DLD1 (cell line): ENCODE results near the gene KCNQ2.

ENCODE experiments used
- in situ Hi-C: cut with HindIII; loops from 2 replicates; pipeline ENCODE4 v1.10.0; 2017; ENCODE audit warnings: low sequenced_read_pairs

KCNQ2 gene

GRCh38 chr20:63376283-63377250, 95.9 kb downstream of the KCNQ2 start:
- in situ Hi-C loops: loop anchor here (25.0 kb wide), 1 partner anchor 89 kb away; the partner anchor contains the start of gene COL20A1

- in situ Hi-C loops: loop anchor here (25.0 kb wide), 1 partner anchor 88 kb away; the partner anchor contains the start of gene COL20A1
Measured at GRCh38 chr20:63375438-63375837, 97.0 kb downstream of the KCNQ2 start.

DNA sequence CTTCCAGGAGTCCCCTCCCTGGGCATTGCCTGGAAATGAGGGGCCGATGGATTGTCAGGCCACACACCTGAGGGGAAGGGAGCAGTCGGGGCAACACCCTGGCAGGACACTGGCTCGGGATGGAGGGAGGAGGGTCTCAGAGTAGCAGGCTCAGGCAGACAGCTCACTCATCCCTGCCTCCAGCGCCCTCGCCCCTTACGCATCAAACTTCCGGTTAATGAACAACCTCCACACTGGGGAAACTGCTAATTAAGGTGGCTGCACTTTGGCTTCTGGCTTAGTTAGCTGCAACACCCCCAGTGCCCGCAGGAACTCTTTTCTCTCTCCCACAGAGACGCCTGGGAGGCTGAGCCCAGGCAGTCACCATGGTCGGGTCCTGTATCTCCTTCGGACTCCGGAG, 98.0 kb downstream of the KCNQ2 start:
- in situ Hi-C loops: no loop called here

DNA sequence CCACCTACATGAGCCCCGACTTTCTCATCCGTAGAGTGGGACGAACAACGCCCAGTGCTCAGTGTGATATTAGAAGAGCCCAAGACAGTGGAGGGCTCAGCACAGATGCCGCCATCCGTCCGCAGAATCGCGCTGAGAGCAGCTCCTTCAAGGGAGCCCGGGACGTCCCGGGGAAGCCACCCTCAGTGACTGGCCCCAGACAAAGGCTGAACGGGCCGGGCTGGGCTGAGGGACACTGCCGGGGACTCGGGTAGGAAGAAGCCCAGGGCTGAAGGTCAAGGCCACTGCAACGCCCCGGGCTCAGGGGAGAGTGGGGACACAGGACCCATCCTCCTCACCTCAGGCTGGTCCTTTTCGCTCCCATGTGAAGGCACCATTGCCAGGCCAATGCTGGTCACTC, 98.5 kb downstream of the KCNQ2 start:
- in situ Hi-C loops: no loop called here

DNA sequence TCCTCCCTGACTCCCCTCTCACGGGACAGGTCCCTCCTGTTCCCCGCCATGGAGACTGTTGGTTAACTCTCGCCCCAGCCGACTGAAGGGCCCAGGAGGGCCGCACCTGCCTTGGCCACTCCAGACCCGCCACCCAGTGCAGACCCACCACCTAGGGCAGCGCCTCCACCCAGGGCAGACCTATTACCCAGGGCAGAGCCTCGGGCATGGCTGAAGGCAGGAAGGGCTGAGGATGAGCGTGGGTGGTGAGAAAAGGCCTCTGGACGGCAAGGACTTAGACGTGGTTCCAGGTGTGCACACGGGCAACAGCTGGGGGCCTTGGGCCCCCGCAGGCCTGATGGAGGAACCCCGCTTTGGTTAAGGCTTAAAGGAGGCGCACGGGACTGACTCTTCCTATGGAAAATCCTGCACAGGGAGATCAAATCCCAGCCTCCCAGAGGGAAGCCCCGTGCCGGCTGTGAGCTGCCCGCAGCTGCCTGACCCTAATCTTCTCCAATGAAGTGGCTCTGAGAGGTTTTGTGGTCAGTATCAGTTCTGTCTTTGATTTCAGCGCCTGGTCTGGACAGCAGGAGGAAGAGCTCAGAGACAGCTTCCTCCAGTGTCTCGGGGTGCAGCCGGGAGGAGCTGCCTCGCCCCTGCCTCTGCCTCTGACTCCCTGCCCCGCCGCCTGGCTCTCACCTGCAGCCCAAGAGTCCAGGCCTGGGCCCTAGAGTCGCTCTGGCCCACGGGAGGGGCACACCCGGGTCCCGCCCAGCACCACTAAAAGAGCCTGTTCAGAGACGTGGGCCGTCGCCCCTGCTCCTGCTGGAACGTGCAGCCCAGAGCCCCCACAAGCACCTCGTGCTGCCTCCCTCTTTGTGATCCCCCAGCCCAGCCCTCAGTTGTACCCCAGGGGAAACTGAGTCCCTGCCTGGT, 99.2 kb downstream of the KCNQ2 start:
- in situ Hi-C loops: no loop called here

GRCh38 chr20:63371291-63371865, 101.1 kb downstream of the KCNQ2 start:
- in situ Hi-C loops: no loop called here

DNA sequence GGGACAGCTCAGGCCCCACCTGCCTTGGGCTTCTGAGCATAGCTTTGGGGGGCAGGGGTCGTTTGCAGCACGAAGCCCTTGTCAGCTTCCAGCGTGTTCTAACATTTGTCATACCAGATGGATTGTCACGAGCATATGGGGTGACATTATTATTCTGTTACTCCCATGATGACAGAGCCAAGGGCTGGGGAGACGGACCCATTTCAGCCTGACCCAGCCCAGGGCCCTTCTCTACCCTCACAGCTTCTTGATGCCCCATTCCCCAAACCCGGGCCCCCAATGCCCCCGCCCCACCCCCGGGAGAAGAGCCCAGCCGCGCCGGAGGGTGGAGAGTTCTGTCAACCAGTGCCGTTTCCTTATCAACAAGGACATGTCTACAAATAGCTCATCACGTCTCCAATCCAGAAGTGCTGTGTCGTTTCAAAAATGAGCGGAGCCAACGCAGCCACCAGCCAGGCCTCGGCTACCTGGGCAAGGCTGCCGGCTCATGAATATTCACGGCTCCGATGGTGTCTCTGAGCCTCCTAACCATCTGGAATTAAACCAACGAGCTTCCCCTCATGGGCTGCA, 101.8 kb downstream of the KCNQ2 start:
- in situ Hi-C loops: no loop called here

DNA sequence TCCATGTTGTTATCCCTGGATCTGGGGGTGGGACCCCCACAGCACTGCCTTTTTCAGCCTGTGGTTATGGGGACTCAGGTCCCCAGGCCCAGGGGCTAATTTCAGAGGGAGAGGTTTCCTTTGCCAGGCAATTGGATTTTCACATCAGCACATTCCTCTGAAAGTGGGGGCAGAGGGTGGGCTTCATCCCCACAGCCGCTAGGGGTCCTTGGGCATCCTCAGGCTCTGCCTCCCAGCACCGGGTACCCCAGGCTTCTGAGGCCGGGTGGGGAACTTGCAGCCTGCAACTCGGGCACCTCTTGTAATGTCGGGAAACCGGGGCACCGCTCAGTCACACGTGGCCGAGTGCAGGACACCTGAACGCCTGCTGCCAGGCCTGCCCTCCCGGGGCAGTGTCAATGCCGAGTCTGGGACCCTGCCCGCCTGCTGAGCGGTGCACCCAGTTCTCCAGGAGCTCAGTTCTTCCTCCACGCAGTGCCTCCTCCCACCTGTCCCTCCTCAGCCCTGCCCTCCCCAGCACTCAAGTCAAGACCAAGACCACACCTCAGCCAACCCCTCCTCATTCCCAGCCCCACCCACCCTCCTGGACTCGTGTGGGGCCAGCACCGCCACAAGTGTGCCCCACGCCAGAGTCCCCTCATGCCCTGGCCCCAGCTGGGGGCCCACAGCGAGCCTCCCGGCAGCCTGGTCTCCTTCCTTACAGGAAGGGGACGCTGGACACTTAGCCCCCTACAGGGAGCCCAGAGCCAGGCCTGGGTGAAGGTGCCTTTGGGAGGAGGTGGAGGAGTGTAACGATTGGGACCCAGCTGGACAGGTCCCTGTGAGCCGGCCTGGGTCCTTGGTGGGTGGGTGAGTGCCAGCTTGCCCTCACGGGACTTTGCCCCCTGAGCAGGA, 102.5 kb downstream of the KCNQ2 start:
- in situ Hi-C loops: no loop called here

DNA sequence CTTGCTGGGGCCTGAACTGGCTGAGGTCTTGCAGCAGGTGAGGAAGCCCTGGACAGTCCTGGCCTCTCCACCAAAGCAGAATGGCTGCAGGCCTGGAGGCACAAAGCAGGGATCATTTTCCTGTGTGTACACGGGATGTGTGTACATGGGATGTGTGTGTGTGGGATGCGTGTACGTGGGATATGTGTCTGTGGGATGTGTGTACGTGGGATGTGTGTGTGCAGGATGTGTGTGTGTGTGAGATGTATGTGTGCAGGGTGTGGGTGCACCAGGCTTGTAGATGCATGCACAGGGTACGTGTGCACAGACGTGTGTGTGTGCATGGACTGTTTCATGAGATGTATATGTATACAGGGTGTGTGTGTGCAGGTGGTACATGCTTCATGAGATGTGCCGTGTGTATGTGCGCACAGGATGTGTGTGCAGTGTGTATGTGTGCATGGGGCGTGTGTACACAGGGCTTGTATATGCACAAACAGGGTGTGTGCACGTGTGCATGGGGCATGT, 103.4 kb downstream of the KCNQ2 start:
- in situ Hi-C loops: no loop called here

GRCh38 chr20:63368151-63368550, 104.3 kb downstream of the KCNQ2 start:
- in situ Hi-C loops: no loop called here

DNA sequence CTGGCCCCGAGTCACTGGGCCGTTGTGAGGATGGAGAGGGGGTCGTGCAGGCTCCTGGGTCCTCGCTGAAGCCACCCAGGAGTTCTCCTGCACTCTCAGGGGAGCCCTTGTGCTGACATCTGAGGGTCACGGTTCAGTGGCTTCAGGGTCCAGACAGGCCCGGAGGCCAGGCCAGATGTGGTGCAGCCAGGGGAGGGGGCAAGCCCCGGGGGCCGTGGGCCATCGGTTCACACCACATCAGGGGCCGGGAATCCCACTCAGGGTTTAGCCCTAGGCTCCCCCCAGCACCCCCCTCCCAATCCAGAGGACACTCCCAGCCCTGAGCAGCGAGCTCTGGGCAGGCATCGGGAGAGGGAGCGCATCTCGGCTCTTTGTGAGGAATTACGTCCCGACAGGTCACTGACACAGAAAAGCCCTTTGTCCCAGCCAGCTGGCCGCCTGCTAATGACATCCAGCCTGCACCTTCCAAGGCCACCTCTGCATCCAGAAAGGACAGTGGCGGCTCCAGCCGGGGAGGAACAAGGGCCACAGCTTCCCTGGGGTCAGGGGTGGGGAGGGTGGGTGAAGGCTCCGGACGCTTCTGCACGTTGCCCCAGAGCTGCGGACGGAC, 104.9 kb downstream of the KCNQ2 start:
- in situ Hi-C loops: no loop called here

GRCh38 chr20:63366390-63367365, 105.8 kb downstream of the KCNQ2 start:
- in situ Hi-C loops: no loop called here

DNA sequence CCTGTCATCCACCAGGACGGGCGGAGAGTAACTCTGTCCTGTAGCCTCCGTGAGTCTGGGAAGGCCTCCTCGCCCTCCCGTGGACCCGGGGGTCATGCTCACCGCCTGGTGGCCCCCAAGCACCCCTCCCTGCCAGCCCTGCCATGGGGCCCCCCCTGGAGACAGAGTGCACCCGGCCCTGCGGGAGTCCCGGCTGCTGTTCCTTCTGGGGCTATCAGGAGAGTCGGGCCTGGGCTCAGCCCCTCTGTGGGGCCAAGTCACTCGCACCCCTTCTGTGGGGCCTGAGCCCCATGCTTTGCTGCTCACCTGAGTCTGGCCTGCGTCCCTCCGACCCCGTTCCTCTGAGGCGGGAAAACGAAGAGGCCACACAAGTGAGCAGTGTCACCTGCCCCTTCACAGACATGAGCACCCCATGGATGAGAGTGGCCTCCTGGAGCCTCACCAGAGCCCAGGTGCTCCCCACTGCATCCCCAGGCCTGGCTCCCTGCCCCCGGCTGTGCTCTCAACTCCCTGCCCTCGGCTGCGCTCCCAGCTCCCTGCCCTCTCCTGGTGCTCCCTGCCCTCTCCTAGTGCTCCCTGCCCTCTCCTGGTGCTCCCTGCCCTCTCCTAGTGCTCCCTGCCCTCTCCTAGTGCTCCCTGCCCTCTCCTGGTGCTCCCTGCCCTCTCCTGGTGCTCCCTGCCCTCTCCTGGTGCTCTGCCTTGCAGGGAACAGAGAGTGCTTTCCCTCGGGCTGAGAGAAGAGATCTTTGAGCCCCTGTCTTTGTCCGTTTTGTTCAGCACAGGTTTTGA, 106.7 kb downstream of the KCNQ2 start:
- in situ Hi-C loops: no loop called here

DNA sequence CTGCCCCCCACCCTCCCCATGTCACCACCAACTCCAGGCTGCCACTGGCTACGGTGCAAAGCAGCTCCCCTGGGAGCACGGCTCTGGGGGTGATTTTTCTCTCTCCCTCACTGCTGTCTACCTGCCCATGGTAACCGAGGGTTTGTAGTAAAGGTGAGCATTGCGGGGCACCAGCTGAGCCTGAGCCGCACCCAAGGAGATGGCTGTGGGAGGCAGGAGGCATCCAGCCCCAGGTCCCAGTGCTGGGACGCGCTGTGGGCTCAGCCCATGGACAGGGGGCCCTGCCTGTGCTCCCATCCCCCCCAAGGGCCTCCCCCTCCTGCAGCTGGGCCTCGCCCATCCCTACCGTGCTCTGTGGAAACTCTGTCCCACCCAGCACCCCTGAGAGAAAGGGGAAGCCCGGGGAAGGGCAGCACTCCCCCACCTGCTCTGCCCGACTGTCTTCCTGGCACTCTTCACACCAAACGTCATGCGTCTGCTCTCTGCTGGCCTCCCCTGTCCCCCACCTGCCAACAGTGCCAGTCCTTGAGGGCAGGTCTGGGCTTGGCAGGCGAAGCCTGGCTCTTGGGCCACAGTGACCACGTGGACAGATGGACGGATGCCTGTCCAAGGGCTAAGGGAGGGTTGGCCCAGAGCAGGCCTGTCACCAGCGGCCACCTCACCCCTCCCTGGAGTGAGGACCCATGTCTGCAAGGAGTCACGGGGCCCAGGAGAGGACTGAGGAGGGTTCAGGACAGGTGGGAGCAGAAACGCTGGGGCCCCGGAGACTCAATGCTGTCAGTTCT, 107.5 kb downstream of the KCNQ2 start:
- in situ Hi-C loops: no loop called here

- in situ Hi-C loops: no loop called here
Measured at GRCh38 chr20:63363981-63364561, 108.4 kb downstream of the KCNQ2 start.
